Fibroblast of skin of right biceps (primary cell): ENCODE data around the gene GATA3.

Experiments used
- DNase-seq: peaks from one replicate; pipeline ENCODE4 v3.0.0-alpha.2; 2013

The GATA3 gene

DNA sequence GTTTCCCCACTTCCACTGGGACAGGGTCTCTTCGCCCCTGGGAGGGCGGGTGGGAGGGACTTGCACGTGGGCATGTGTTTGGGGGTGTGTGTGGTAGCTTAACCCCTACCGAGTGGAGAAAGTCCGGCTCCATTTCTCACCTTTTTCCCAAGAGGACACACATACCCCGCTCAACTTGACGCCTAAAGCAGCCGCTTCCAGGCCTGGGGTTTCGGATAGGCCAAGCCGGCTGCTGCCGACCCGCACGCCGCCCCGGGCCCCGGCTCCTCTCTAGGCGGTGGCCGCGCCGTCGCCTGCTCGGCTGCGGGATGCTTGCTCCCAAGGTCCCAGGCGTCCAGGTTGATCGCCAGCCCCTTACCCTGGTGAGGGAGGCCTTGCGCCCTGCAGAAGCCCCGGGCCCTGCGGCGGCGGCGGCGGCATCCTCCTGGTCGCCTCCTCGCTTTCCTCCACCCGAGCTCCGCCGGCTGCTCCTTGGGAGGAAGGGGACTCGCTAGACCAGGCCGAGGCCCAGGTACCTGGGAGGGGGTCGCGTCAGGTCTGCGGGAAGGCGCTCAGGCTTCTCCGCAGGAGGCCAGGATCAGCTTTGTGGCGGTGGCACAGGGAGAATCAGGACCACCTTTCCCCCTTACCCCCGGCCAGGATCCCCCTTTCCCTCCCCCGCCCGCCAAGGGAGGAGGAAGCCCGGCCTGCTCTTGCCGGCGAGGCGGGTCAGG, 3.2 kb upstream of the GATA3 start:
- no peak for DNase-seq

DNA sequence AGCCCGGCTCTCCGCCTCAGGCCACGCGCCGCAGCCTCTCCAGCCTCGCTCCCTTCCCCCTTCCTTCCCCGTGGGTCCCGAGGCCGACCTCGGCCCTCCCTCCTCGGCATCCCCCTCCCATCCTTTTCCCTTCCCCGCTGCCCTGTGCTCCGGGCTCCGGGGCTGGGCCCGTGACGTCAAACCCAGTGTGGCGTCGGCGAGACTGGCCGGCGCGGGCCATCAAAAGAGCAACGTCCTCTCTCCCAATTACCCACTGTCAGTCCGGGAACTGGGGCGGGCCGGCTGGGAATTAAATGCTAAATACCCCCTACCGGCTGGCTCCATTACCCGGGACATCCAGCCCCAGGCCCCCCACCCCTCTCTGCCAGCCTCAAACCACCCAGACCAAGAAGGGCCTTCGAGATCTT, 2.6 kb upstream of the GATA3 start:
- no peak for DNase-seq

DNA sequence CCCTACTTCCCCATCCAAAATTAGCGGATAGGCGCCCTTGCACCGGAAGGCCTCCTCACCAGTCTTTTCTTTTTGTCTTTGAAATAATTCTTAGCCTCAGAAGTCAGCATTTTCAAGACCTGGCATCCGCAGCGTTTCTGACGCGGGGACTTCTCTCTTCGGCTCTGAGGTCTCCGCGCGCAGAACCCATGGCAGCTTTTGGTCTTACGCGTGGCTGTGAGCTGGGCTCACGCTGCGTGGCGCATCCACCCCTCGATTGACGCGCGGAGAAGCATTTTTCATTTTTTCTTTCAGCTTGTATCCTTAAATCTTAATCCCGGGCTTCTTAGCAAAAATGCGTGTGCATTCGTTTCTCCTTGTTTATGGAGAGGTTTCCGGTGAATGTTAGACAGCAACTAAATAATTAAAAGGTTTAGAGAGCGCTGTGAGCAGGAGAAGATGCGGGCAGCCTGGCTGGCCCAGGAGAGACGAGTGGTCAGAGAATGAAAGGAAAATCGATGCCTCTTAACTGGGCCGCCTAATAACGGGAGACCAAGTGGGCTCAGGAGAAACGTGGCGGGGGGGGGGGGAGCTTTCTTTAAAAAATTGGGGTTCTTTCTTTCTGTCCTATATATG, 2.0 kb upstream of the GATA3 start:
- no peak for DNase-seq

DNA sequence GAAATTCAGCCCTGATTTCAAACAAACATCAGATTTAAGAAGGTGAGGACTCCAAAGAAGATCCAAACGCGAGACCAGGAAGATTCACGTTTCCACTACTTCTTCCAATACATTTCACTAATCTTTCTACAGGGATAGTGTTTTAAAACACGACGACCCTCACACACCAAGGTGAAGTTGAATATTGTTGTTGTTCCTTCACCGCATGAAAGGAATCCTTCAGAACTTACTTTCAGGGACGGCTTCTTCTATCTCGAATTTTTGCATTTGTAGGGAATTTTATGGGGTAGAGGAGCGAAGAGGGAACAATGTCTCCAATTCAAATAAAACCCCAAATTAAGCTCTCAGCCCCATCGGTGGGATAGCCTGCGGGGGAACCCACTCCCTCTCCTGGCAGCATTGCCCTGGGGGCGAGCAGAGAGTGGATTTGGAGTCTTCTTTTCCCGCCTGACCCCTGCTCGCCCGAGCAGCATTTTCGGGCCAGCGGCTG, 1.5 kb upstream of the GATA3 start:
- no peak for DNase-seq

DNA sequence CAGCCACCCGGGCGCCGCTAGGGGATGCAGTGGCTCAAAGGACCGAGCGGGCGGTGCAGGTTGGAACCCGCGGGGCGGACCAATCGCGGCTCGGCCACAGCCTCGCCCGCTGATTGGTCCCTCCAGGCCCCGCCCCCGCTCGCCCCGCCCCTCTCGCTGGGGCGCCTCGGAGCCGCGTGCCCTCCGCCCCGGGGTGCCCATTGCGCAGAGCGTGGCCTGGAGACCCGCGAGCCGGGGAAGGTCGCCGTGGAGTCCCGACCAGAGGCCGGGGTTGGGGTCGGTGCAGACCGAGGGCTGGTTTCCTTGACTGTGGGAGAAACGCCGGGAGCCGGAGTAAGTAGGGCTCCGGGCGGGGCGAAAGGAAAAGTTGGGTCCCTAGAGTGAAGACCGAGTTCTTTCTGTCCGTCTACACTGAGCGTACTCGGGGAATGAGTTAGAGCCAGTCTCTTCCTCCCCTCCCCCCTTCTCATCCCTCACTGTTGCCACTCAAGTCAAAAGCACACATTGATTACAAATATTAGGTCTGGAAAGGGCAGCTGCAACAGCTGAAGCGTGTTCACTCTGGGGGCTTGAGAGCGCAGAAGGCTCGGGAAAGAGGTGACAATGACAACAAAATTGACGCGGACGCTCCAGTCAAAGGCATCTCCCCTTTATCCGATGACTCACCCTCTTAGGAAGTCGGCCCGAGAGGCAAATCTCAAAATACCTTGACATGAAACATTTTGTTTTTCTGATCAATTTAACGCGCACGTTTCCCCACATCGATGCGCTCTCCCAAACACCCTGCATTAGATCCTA, 843 bp upstream of the GATA3 start:
- peak; percentile 85 for DNase-seq

DNA sequence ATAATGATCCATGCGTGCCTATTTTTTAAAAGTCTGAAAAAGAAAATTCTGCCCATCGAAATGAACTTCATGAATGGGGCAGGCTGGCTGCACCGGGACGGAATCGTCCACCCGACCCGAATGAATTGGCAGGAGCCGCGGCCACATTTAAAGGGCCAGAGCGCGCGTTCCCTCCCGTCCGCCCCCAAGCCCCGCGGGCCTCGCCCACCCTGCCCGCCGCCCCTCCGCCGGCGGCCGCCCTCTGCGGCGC, 319 bp upstream of the GATA3 start:
- no peak for DNase-seq

DNA sequence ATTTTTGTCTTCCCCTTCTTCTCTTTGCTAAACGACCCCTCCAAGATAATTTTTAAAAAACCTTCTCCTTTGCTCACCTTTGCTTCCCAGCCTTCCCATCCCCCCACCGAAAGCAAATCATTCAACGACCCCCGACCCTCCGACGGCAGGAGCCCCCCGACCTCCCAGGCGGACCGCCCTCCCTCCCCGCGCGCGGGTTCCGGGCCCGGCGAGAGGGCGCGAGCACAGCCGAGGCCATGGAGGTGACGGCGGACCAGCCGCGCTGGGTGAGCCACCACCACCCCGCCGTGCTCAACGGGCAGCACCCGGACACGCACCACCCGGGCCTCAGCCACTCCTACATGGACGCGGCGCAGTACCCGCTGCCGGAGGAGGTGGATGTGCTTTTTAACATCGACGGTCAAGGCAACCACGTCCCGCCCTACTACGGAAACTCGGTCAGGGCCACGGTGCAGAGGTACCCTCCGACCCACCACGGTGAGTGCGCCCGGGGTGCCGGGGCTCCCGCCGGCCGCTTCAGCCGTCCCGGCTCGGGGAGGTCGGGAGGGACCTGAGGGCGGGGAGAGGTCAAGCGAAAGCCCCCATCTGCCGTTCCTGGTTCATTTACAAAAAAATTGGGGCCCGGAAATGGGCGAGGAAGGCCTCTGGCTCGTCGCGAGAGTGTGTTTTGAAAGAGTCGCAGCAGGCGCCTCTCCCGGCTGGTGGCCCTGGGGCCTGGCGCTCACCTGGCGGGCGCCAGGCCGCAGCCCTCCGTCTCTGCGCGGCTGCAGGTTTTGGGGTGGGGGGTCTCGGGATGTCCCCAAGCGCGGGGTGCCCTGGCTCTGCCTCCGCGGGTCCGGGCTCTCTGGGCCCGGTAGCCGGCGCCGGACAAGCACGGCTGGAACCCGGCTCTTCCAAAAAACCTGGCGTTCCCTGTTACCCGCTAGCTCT, 1.2 kb downstream of the GATA3 start:
- DNase-seq, result no peak

DNA sequence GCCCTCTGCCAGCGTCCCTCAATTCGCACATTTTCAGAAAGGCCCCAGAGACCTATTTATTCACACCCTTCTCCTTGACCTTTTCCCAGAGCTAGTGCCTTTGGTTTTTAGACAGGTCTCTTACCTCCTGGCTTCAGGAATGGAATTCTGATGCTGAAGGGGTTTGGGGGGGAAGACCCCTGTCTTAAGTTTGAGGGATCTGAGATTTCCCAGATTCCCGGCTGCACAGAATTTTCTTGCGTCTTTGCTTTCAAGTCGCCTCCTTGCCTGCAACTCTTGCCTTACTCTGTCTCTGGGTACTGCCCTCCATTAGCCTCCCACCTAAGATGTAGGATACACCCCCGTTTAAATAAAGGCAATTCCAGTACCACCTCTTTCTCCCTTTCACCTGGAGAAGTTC, 1.9 kb downstream of the GATA3 start:
- DNase-seq, result no peak

DNA sequence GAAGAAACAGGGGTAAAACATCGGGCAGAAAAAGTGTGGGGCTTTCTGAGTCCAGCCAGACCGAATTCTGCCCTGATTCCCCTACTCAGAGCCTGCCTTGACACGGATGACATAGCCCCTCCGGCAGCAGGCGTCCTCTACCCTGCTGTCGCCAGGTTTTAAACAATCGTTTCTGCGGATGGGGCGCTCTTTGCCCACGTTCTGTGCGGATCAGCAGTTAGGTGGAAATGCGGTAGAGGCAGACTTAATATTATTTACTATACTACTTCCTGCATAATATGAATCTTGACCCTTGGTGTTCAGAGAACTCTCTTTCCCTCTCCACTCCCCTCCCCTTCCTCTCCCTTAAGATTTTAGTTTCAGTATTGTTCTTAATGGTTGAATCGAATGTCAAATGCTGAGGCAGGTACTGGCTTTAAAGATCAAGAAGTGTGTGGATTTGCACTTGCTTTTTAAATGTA, 2.4 kb downstream of the GATA3 start:
- DNase-seq, result no peak

DNA sequence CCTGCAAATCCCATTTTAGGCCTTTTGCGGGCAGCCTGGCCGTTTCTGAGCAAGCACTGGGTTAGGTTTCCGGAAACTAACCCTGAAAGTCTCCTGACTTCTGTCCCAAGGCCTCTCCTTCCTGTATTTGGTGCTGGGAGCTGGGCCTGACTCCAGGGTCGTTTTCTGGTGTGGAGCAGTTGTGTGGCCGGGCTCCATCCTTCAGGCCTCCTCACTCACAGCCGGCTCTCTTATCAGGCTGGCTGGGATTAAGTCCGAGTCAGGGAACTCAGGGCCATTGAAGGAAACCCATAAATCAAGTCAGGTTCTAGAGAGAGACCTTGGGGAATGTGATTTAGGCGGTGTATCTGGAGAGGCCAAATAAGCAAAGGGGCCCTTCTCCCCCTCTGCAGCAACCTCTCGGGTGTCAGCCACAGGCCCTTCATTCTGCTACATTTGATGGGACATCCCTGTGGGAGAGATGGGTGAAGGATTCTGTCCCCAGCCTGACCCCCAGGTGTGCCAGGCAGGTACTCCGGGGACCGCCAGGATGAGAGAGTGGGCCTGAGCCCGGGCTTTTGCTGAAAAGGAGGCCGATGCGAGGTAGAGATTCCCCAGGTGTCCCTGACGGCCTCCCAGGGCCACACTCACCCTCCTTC, 3.3 kb downstream of the GATA3 start:
- DNase-seq, result no peak

DNA sequence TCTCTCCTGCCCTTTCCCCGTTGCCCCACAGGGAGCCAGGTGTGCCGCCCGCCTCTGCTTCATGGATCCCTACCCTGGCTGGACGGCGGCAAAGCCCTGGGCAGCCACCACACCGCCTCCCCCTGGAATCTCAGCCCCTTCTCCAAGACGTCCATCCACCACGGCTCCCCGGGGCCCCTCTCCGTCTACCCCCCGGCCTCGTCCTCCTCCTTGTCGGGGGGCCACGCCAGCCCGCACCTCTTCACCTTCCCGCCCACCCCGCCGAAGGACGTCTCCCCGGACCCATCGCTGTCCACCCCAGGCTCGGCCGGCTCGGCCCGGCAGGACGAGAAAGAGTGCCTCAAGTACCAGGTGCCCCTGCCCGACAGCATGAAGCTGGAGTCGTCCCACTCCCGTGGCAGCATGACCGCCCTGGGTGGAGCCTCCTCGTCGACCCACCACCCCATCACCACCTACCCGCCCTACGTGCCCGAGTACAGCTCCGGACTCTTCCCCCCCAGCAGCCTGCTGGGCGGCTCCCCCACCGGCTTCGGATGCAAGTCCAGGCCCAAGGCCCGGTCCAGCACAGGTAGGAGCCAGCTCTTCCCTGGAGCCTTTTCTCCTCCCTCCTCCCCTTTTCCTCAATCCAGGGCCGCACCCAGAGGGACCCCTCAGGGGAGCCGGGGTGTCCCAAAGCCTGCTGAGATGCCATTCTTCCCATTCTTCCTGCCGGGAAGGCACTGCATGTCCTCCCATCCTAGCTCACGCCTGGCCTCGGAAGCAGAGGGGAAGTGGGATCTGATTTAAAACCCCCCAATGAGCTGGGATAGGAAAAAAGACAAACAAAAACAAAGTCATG, 4.0 kb downstream of the GATA3 start:
- DNase-seq, result no peak

DNA sequence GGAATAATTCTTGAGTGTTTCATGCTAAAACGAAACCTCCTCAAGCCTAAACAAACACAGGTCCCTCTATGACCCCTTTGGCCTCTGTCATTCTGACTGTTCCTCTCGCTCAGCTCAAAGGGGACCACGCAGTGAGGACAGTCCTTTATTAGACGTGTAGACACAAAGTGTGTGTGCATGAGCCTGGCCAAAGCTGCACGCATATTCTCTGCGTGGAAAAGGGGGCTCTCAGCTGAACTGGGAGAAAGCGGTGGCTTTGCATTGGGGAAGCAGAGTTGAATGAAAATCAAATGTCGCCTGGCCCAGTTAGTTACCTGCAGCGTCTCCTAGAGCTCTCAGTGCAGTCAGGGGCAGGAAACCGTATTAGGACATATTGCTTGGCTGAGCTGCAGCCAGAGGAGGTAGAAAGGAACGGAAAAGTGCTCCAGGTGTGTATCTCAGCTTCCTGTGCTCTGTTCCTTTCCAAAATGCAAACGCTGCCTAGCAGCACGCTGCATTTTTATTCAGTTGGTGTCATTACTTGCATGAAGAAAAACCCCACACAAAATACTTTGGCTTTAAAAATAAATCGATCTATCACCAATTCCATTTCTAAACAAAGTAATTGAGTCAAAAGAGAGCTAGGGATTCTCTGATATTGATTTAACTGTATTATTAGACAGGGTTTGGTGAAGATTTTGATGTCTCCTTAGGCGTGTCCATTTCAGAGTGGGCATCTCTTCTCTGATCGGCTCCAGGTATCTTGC, 4.9 kb downstream of the GATA3 start:
- DNase-seq, result no peak

DNA sequence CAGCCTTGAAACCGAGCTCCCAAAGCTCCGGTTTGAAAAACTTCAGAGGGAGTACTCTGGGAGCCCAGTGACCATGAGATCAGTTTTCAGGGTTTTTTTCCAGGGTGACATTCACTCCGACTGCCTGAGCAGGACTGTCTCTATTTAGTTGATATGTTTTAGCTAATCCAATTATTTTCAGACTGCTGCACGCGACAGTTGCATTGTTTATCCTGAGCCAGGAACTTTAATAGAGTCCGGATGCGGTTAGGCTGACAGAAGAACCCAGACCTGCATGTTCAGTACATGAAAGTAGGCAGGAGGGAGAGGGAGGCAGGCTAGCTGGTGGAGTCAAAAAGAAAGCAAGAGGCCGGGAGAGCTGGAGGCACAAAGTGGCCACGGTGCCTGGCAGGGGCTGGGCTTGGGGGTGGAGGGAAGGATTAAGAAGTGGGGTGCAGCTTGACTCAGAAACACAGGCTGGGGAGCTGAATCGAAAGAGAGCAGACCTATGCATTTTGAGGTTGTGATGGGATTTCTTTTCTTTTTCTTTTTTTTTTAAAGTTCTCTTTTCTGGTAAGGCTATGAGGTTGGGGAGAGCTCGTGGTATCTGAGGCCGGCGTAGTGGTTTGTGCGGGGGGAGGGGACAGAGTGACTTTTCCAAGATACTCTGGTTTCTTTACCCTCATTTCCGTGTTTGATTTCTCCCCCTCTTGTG, 5.7 kb downstream of the GATA3 start:
- DNase-seq, result peak; percentile 61

DNA sequence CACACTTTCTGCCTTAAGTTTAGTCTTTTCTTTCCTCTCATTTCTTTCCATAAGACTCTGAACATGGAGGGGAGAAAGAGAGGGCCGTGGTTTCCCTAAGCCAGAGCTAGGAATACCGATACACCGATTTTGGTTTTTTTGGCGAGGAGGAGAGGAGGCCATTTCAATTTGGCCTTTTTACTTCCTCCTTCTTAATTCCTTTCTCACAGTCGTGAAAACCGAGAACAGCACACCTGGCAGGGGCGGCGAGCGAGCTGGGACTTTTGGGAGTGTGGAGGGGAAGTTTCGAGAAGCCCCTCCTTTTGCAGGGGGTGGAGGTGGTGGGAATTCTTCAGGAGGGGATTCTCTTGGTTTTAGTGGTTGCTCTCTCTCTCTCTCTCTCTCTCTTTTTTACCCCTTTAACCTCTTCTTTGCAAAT, 6.2 kb downstream of the GATA3 start:
- DNase-seq, result no peak

DNA sequence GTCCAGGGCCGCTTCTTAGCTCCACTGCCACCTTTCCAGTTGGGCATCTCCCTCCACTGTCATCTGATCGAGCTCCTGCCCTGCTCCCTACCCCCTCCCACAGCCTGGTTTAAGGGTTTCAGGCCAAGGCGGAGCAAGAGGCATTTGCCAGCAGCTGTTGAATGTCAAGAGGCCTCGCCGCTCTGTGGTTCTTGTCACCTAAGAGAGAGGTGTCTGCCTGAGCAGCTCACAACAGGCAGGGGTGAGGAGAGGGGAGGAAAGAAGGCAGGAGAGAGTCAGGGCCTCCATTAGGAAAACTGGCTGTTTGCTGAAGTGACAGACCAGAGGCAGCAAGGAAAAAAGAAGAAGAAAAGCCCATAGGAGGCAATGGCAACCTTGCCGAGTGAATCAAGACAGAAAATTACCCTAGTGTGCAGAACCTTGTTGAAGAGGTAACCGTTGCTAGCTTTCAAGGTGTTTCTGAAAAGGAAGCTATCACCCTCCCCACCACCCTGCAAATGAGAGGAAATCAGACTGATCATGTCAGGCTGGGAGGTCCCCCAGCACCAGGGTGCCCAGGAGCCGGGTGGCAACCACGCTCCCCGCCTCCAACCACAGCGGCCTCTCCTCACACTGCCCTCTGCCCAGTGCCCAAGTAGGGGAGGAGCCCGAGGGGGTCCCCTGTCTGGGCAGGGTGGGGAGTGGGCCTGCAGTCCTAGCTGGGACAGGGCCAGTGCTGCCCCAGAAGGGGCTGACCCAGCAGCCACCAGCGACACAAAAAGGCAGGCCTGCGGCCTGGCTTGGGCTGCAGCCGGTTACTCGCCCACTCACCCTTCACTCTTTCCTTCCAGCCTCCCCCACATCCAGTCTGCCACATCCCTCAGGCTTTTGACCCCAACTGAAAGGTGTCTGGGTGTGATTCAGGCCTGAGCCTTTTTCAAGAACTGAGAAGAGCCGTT, 7.1 kb downstream of the GATA3 start:
- DNase-seq, result no peak

DNA sequence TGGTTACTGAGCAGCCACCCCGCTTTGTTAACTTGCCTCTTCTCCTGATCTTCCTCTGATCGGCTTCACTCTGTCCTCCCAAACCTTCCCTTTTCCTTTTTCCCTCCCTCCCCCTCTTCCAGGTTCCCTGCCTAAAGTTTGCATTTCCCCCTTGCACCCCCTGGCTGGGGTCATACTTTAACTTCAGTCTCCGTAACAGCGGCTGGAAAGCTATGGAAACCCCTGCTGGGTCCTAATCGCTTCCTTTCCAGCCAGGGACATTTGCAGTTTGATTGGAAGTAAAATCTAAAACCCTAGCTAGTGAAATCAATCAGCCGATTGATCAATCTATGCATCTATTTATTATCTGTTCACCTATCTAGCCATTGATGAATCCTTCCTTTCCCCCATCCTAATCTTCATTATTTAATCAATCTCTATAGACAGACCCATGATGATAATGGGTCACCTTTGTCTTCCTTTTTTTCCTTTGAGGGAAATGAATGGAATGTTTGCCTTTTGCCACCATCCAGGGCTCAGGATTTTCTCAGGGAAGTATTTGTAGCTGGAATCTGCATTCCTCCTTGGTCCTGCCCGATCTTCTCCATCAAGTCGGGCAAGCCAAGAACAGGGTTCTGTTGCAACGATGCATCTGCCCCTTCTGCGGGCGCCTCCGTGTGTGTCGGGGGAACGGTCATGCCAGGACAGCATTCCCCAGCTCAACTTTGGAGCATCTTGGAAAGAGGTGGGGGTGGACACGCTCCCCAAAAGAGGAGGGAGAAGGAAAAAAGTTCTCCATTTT, 8.8 kb downstream of the GATA3 start:
- no peak for DNase-seq

DNA sequence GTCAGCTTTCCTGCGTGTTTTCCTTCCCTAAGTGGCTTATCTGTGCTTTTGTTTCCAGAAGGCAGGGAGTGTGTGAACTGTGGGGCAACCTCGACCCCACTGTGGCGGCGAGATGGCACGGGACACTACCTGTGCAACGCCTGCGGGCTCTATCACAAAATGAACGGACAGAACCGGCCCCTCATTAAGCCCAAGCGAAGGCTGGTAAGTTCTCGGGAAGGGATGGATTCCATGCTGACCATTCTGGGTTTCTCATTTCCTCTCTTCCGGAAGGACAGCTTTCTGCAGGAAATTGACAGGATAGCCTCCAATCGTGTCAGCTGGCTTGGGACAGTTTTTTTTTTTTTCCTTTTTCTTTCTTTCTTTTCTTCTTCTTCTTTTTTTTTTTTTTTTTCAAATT, 9.4 kb downstream of the GATA3 start:
- no peak for DNase-seq

DNA sequence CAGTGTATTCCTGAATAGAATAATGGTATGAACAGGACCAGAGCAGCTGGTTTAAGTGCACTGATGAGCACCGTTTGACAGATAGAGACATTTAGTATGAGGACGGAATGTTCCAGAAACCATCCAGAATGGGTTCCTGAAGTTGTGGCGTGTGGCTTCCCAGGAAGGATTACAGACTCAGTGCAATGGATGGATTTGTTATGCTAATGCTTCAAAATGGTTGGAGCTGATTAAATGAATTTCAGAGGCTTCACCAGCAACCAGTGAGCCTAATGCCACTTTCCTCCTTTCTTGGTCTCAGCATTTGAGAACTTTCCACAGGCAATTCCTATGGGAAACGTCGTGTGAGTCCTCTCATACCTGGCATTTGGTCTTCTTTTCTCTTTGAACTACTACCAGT, 9.9 kb downstream of the GATA3 start:
- no peak for DNase-seq
